ENCODE results near the gene PCDH9.

DNA sequence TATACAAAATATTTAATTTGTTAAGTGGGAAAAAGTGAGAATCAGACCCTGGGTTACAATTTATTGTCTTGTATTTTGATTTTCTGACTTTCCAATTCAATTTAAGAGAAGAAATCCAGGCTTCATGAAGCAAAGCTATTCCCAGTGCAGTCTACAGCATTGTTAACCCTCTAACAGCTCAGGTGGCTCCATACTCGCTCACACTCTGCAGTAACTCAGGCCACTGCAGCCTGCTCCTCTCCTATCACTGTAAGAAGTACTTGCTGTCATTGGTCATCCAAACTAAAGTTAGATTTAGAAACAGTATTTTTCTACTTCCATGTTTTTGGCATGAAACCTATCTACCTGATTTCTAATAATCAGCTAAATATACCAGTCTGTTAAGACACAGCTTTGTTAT is 830.3 kb downstream of the PCDH9 start:
- TF ChIP-seq TAF1 (IDR thresholded peaks at IDR 0.05; ENCODE audit: borderline replicate concordance, low read depth, low read length) (no peak), EZH2phosphoT487 (IDR thresholded peaks at IDR 0.05; ENCODE audit: borderline replicate concordance, low read depth) (no peak), YY1 (IDR thresholded peaks at IDR 0.05; ENCODE audit: low read depth) (no peak), NRF1 (IDR thresholded peaks at IDR 0.05; ENCODE audit: low read depth, low read length) (no peak), RAD21 (IDR thresholded peaks at IDR 0.05; ENCODE audit: low read length) (no peak), POLR2AphosphoS5 (IDR thresholded peaks at IDR 0.05; ENCODE audit: low read depth, low read length) (no peak)
- TF ChIP-seq, protein P1, sequence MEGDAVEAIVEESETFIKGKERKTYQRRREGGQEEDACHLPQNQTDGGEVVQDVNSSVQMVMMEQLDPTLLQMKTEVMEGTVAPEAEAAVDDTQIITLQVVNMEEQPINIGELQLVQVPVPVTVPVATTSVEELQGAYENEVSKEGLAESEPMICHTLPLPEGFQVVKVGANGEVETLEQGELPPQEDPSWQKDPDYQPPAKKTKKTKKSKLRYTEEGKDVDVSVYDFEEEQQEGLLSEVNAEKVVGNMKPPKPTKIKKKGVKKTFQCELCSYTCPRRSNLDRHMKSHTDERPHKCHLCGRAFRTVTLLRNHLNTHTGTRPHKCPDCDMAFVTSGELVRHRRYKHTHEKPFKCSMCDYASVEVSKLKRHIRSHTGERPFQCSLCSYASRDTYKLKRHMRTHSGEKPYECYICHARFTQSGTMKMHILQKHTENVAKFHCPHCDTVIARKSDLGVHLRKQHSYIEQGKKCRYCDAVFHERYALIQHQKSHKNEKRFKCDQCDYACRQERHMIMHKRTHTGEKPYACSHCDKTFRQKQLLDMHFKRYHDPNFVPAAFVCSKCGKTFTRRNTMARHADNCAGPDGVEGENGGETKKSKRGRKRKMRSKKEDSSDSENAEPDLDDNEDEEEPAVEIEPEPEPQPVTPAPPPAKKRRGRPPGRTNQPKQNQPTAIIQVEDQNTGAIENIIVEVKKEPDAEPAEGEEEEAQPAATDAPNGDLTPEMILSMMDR (IDR thresholded peaks at IDR 0.05), result no peak
- TF ChIP-seq, protein P2, sequence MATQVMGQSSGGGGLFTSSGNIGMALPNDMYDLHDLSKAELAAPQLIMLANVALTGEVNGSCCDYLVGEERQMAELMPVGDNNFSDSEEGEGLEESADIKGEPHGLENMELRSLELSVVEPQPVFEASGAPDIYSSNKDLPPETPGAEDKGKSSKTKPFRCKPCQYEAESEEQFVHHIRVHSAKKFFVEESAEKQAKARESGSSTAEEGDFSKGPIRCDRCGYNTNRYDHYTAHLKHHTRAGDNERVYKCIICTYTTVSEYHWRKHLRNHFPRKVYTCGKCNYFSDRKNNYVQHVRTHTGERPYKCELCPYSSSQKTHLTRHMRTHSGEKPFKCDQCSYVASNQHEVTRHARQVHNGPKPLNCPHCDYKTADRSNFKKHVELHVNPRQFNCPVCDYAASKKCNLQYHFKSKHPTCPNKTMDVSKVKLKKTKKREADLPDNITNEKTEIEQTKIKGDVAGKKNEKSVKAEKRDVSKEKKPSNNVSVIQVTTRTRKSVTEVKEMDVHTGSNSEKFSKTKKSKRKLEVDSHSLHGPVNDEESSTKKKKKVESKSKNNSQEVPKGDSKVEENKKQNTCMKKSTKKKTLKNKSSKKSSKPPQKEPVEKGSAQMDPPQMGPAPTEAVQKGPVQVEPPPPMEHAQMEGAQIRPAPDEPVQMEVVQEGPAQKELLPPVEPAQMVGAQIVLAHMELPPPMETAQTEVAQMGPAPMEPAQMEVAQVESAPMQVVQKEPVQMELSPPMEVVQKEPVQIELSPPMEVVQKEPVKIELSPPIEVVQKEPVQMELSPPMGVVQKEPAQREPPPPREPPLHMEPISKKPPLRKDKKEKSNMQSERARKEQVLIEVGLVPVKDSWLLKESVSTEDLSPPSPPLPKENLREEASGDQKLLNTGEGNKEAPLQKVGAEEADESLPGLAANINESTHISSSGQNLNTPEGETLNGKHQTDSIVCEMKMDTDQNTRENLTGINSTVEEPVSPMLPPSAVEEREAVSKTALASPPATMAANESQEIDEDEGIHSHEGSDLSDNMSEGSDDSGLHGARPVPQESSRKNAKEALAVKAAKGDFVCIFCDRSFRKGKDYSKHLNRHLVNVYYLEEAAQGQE (IDR thresholded peaks at IDR 0.05; ENCODE audit: low read depth, low read length), result no peak

Data from SK-N-SH (cell line).